HG03064 (cell line): ENCODE data around the gene FRMD8.

Source experiments
- ATAC-seq: cut with Tn5 transposase; IDR thresholded peaks from one replicate; pipeline ENCODE4 v1.9.1; 2021; ENCODE audit warnings: low read depth; ENCODE audit not compliant: unreplicated experiment

The FRMD8 gene, protein sequence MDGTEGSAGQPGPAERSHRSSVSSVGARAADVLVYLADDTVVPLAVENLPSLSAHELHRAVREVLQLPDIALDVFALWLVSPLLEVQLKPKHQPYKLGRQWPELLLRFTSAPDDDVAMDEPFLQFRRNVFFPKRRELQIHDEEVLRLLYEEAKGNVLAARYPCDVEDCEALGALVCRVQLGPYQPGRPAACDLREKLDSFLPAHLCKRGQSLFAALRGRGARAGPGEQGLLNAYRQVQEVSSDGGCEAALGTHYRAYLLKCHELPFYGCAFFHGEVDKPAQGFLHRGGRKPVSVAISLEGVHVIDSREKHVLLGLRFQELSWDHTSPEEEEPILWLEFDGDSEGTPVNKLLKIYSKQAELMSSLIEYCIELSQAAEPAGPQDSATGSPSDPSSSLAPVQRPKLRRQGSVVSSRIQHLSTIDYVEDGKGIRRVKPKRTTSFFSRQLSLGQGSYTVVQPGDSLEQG

DNA sequence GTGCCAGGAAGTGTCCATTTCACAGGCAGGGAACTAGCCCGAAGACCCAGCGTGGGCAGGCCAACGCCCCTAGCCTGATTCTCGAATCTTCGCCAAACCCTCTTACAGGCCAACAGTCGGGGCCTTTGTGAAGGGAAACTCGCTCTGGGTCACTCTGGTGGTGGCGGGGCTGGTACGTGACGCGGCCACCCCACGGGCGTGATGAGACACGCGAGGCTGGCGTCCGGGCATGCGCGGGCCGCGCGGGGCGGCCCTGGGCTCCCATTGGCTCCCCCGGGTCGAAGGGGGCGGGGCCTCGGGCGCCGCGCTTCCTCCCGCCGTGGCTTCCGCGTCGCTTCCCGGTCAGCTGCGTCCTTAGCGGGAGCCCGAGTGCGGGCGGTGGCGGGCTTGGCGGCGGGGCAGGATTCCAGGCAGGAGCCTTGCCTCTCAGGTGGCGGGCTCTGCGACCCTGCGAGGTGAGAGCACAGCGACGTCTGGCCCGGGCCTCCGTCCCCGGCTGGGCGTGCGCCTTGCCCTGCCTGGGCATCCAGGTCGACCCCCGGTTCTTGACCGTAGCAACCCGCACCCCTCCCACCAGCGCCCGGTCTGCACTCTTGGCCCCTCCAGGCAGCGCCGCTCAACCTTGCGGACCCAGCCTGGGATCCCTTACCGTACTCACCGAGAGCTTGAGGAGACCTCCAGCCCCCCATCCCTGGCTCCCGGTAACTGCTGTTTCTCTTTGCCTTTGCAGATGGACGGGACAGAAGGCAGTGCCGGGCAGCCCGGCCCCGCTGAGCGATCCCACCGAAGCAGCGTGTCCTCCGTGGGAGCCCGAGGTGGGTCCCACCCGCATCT, at the start of gene FRMD8:
TSS of gene FRMD8 (plus strand) at position 331 of the 834 bp plus-strand sequence. CDS start at position 731, 400 bp downstream.
- ATAC-seq = no peak

GRCh38 chr11:65338676-65339075, 47.8 kb upstream of the FRMD8 start:
- no peak for ATAC-seq

- no peak for ATAC-seq
These were observed 46.2 kb upstream of the FRMD8 start for GRCh38 chr11:65340226-65340625.

GRCh38 chr11:65341856-65342255, 44.6 kb upstream of the FRMD8 start:
- ATAC-seq = no peak

GRCh38 chr11:65351511-65351910, 34.9 kb upstream of the FRMD8 start:
- ATAC-seq = no peak

GRCh38 chr11:65352783-65353182, 33.7 kb upstream of the FRMD8 start:
- ATAC-seq = no peak

GRCh38 chr11:65353376-65353775, 33.1 kb upstream of the FRMD8 start:
- no peak for ATAC-seq

GRCh38 chr11:65353900-65354264, 32.6 kb upstream of the FRMD8 start:
- ATAC-seq = no peak

DNA sequence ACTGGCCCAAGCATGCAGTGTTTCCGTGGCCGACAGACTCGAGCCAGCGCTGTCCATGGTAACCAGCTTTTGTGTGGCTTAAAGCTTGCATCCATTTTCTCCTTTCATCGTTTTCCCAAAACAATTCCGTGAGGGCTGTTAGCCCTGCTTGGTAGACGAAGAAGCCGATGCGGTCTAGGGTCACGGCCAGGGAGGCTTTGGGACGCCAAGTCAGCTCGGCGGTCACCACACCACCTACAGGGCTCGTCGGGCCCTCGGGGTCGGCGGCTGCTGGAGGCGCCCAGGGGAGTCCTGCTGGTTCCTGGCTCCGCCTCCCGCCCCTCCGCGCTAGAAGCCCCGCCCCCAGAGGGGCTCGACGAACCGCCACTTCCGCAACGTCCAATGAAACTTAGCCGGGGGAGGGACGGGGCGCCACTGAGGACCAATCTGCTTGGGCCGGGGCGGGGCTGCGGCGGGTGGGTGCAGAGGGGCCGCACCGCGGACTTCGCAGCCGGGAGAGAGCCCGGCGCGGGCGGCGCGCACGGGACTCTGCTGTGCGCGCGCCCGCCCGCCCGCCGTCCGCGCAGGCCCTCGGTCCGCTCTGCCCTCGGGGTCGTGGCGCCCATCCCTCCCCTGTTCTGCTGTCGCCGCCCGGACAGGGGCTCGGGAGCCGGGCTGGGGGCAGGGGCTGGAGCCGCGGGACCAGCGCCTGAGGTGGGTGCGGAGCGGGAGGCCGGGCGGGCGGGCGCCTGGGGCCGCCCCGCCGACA, 32.0 kb upstream of the FRMD8 start, which contains the start of gene TIGD3:
TSS of gene TIGD3 (plus strand) at position 487 of the 748 bp plus-strand sequence. CDS start 1,058 bp downstream, outside the sequence.
- ATAC-seq = peak; percentile 60

- ATAC-seq = peak; percentile 40
These were observed 31.2 kb upstream of the FRMD8 start for GRCh38 chr11:65355013-65355775.

- no peak for ATAC-seq
These were observed 30.6 kb upstream of the FRMD8 start for GRCh38 chr11:65355776-65356393.

DNA sequence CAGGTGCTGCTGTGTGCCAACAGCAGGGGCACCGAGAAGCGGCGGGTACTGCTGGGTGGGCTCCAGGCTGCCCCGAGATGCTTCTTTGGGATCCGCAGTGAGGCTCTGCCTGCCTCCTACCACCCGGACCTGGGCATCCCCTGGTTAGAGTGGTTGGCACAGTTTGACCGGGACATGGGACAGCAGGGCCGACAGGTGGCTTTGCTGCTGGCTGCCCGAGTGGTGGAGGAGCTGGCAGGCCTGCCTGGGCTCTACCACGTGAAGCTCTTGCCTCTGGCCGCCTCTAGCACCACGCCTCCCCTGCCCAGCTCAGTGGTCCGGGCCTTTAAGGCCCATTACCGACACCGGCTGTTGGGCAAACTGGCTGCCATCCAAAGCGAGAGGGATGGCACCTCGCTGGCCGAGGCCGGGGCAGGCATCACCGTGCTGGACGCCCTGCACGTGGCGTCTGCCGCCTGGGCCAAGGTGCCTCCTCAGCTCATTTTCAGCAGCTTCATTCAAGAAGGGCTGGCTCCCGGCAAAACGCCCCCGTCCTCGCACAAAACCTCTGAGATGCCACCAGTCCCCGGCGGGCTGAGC, 30.0 kb upstream of the FRMD8 start:
- ATAC-seq = no peak

GRCh38 chr11:65357856-65358356, 28.5 kb upstream of the FRMD8 start:
- no peak for ATAC-seq

GRCh38 chr11:65362320-65362931, 24.0 kb upstream of the FRMD8 start:
- ATAC-seq = no peak

DNA sequence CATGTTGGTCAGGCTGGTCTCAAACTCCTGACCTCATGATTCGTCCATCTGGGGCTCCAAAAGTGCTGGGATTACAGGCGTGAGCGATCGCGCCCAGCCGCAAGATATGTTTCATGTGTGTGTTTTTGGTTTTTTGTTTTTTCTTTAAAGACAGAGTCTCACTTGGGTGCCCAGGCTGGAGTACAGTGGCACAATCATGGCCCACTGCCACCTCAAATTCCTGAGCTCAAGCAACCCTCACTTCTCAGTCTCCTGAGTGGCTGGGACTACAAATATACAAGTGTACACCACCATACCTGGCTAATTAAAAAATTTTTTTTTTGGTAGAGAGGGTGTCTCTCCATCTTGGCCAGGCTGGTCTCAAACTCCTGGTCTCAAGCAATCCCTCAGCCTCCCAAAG, 23.5 kb upstream of the FRMD8 start:
- ATAC-seq = no peak

- no peak for ATAC-seq
These were observed 22.7 kb upstream of the FRMD8 start for GRCh38 chr11:65363770-65364169.

GRCh38 chr11:65366340-65366773, 20.1 kb upstream of the FRMD8 start:
- ATAC-seq = no peak

GRCh38 chr11:65370659-65371049, 15.8 kb upstream of the FRMD8 start:
- ATAC-seq = no peak
